ENCODE data around the gene COMT. TPM values are rescaled to one million over a fixed set of nuclear protein-coding genes. Genes with fewer than 3 reads are reported as not detected.

The COMT gene
- total RNA-seq, 4 donors from 2014 or later, result 105 to 235 (median 208) TPM

DNA sequence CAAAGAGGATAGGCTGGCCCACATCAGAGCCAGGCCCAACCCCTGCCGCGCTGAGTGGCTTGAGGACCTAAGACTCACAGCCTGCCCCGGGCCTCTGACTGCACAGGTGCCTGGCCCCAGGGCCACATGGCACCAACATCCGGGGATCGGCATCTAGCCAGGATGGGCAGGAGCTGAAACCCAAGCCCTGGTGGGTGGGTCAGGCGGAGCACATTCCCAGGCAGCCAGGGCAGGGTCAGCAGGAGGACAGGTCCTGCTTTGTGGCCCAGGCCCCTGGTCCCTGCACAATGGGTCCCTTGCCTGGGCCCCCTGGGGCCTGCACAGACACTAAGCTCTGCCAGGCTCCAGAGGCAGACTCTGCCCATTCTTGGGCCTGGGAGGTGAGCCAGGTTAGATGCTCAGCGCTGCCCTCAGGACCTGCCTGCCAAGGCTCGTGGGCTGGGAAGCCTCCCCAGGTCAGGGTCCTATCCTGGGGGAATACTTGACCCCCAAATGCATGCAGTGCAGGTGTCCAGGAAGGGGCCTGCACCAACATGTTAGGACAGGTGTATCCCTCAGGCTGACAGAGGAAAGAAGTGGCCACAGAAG, 41.5 kb downstream of the COMT start:
- ATAC-seq, result no peak
- no CpG with 5 or more reads among the region's 8 CpGs for WGBS, 2 donors (ENCODE audit: low coverage in 1 of 2)

GRCh38 chr22:19983741-19984140, 42.2 kb downstream of the COMT start:
- H3K36me3 ChIP-seq, result peaks cover 0 to 33% of the 10 kb centered on the region in 2 donors
- 59 to 60% methylated on average over 1 to 3 of the region's 5 CpGs for WGBS, 2 donors (ENCODE audit: low coverage in 1 of 2)
- ATAC-seq, result no peak
- no peaks in the 10 kb centered on the region for H3K9me3 ChIP-seq
- no peaks in the 10 kb centered on the region for H3K27me3 ChIP-seq
- H3K4me3 ChIP-seq, result no peak overlapping the region
- no peak for TF ChIP-seq CTCF (IDR thresholded peaks at IDR 0.05)
- TF ChIP-seq POLR2A (IDR thresholded peaks at IDR 0.05), result no peak
- TF ChIP-seq EP300 (IDR thresholded peaks at IDR 0.05), result no peak
- TF ChIP-seq POLR2AphosphoS5 (IDR thresholded peaks at IDR 0.05), result no peak
- H3K27ac ChIP-seq, result peak overlapping the region; percentile 19 to 93 (median 84)
- H3K4me1 ChIP-seq, result peaks cover 0 to 60% (median 25%) of the 10 kb centered on the region in 3 donors

More for the DNA sequence above, 41.5 kb downstream of the COMT start:
- H3K36me3 ChIP-seq, result peaks cover 0 to 40% of the 10 kb centered on the region in 2 donors
- H3K27ac ChIP-seq, result peak overlapping the region in 3 of 4 donors; percentile 75 to 93 (median 93)
- TF ChIP-seq CTCF (IDR thresholded peaks at IDR 0.05), result no peak
- no peaks in the 10 kb centered on the region for H3K27me3 ChIP-seq
- peaks cover 0 to 54% (median 25%) of the 10 kb centered on the region in 3 donors for H3K4me1 ChIP-seq
- no peak overlapping the region for H3K4me3 ChIP-seq
- H3K9me3 ChIP-seq, result no peaks in the 10 kb centered on the region

DNA sequence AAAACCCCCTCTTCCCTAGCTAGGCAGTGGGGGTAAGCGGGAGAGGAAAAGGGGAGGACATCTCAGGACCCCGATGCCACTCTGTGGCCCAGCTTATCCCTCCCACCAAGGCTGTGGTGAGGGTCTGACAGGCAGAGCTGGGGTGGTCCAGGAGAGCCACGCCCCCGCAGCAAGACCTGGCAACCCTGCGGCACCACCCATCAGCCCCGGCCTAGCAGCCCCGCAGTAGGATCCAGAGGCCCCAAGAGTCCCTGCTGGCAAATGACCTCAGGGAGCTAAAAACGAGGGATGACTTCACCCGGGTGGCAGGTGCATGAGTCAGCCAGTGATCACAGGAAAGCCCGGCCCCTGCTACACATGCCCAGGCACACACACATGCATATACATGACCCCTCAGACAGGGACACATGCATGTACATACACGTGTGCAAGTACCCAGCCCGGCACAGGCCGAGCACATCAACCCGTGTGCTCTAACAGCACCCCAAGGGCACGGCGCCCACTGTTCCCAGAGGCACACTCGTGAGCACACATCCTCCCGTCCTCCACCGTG, 42.7 kb downstream of the COMT start:
- peak overlapping the region; percentile 19 to 93 (median 84) for H3K27ac ChIP-seq
- 73 to 80% methylated on average over 2 to 4 of the region's 19 CpGs for WGBS, 2 donors (ENCODE audit: low coverage in 1 of 2)
- TF ChIP-seq CTCF (IDR thresholded peaks at IDR 0.05), result no peak
- peak; percentile 30 for TF ChIP-seq POLR2AphosphoS5 (IDR thresholded peaks at IDR 0.05)
- TF ChIP-seq POLR2A (IDR thresholded peaks at IDR 0.05), result no peak
- TF ChIP-seq EP300 (IDR thresholded peaks at IDR 0.05), result no peak

GRCh38 chr22:19984851-19985811, 43.6 kb downstream of the COMT start:
- peak overlapping the region in 1 of 2 donors; percentile 93 for H3K4me3 ChIP-seq
- TF ChIP-seq POLR2A (IDR thresholded peaks at IDR 0.05), result no peak
- TF ChIP-seq POLR2AphosphoS5 (IDR thresholded peaks at IDR 0.05), result no peak
- no peak for TF ChIP-seq EP300 (IDR thresholded peaks at IDR 0.05)
- no peak for TF ChIP-seq CTCF (IDR thresholded peaks at IDR 0.05)
- H3K27me3 ChIP-seq, result no peaks in the 10 kb centered on the region
- peaks cover 0 to 60% (median 25%) of the 10 kb centered on the region in 3 donors for H3K4me1 ChIP-seq
- H3K27ac ChIP-seq, result peak overlapping the region in 3 of 4 donors; percentile 92 to 93 (median 93)
- peaks cover 0 to 19% of the 10 kb centered on the region in 2 donors for H3K36me3 ChIP-seq
- no peak for ATAC-seq
- WGBS, 2 donors (ENCODE audit: low coverage in 1 of 2), result 80% methylated on average over 4 of the region's 11 CpGs; no CpG with 5 or more reads in 1 of the 2 donors
- no peaks in the 10 kb centered on the region for H3K9me3 ChIP-seq

More for the DNA sequence above, 42.7 kb downstream of the COMT start:
- Histone ChIP-seq H3K4me1 (peaks cover 0 to 60% (median 25%) of the 10 kb centered on the region in 3 donors), H3K36me3 (peaks cover 0 to 28% of the 10 kb centered on the region in 2 donors), H3K27me3 (no peaks in the 10 kb centered on the region), H3K9me3 (no peaks in the 10 kb centered on the region), H3K4me3 (no peak overlapping the region)
- peak; percentile 55 for ATAC-seq
